Ovary (tissue), 9 donors: ENCODE measurements around the gene NCOA5. TPM values are rescaled to one million over a fixed set of nuclear protein-coding genes. Genes with fewer than 3 reads are reported as not detected.

ENCODE experiments used
- DNase-seq, 5 donors: peaks; one replicate each; pipeline ENCODE4 v3.0.0-alpha.2; 2019 to 2020
- H3K27ac ChIP-seq, 2 donors: fragments of 200-600 bp; one replicate each; pipeline versions ENCODE4 v1.5.1 to v1.8.0; 2019 to 2022
- H3K27me3 ChIP-seq: fragments of 200-600 bp; one replicate; pipeline ENCODE4 v1.8.0; 2022
- H3K36me3 ChIP-seq: fragments of 200-600 bp; sonication (generic); one replicate; pipeline ENCODE4 v1.5.1; 2019
- H3K4me1 ChIP-seq: one replicate; pipeline ENCODE4 v1.8.1; 2013; ENCODE audit warnings: mild to moderate bottlenecking, moderate library complexity; ENCODE audit not compliant: insufficient read depth
- H3K4me3 ChIP-seq: fragments of 200-600 bp; sonication (generic); one replicate; pipeline ENCODE4 v1.5.1; 2017
- H3K9me3 ChIP-seq, 2 donors: fragments of 200-600 bp in 1 of 2; sonication (generic) in 1 of 2; one replicate each; pipeline versions ENCODE4 v1.5.1 to v1.8.1; 2013 to 2019; ENCODE audit warnings: mild to moderate bottlenecking in 1 of 2, moderate library complexity in 1 of 2
- EP300 ChIP-seq: sonication (generic); formaldehyde crosslinking; IDR thresholded peaks from one replicate; pipeline ENCODE4 v1.6.1; 2017; ENCODE audit warnings: antibody characterized with exemption
- POLR2A ChIP-seq: fragments of 450-650 bp; IDR thresholded peaks from one replicate; pipeline ENCODE4 v1.6.1; 2017; ENCODE audit warnings: antibody characterized with exemption, mild to moderate bottlenecking, moderate library complexity
- WGBS, 3 donors: extraction: QIAGEN DNeasy Blood & Tissue Kit in 1 of 3; methylation state at CpG; one replicate each; pipeline versions ENCODE4 v1.1.5 to v1.1.7; 2013 to 2017; 5-methylcytosine and 5-hydroxymethylcytosine counted together
- intact Hi-C, 4 donors: fragments of 100-400 bp; cut with DNase I; formaldehyde crosslinking; loops; one replicate each; pipeline versions ENCODE4 v1.11.0 to v1.15.1; 2022 to 2023
- polyA plus RNA-seq, 2 donors: library from polyadenylated mRNA; stranded (reverse); fragments of 200-250 nt in 1 of 2; fragments of 350-450 nt in 1 of 2; fragmentation: Illumina TruSeq in 1 of 2; extraction: RNeasy Lipid Tissue Mini Kit (QIAGEN cat#74804) in 1 of 2; gene quantifications; one replicate each; pipeline ENCODE4 v1.2.3, GENCODE V29; 2013 to 2014
- total RNA-seq, 7 donors: library from RNA; depleted of rRNA in 2 of 7; stranded (reverse); fragments of >200 nt in 2 of 7; fragmentation: NEBNext Ultra II Directional in 3 of 7; extraction: Animal tissue kit (Norgen Biotek cat#: 25700) in 3 of 7; gene quantifications; one replicate each; pipeline versions ENCODE4 v1.1.0 to v1.2.4, GENCODE V29; 2016 to 2023
- TF ChIP-seq, protein P1 (sequence below), 3 donors: fragments of 450-650 bp in 2 of 3; fragments of 200-600 bp in 1 of 3; IDR thresholded peaks; one replicate each; pipeline versions ENCODE4 v1.5.1 to v1.8.0; 2016 to 2022; ENCODE audit warnings: antibody characterized with exemption in 3 of 3, mild to moderate bottlenecking in 1 of 3
- donor health status: DM: no; HTN: no; CAD: no; lungs with moderate emphysema.
- donor health status: DM: no; HTN: no; CAD: no.
- donor health status: Bipolar disorder and iron deficiency.
- donor health status: DM: yes; HTN: yes; CAD: no.
- donor health status: DM: no; HTN: no; CAD: no.
- donor health status: DM: yes; HTN: yes; CAD: no.

The NCOA5 gene
- total and polyA plus RNA-seq, 9 donors: 27.6 to 51.1 (median 35.6) TPM

DNA sequence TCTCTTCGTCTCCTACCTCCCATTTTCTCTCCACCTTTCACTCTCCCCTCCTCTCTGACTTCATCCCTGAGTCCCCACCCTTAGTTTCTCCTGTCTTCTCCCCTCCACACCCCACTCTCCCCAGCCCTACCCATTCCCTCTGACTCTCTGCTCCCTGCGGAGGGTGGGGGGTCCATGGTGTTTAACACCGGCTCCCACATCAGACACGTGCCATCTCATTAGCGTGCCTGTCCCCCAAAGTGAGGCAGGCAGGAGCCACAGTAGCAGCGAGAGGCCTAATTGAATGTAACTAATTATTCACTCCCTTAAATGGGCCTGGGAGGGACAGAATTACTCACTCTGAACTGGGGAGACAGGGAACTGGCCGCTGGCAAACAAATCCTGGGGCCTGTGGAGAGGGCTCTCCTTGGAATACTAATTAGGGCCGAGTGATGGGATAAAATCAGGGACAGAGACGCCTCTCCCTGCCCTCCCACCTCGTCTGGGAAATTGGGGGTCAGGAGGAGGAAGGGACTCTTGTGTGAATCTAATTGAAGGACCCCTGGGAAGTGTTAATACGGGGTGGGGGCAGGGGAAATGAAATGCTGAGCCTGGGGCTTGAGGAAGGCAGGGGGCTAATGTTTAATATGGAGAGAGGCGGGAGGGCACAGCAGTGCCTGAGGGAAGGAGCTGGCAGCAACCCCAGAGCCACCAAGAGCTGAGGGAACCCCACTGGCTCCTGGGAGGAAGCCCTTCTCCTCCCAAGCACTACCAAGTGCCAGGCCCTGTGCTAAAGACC lies 46.3 kb upstream of the NCOA5 start:
- TF ChIP-seq EP300: no peak
- TF ChIP-seq, protein P1, sequence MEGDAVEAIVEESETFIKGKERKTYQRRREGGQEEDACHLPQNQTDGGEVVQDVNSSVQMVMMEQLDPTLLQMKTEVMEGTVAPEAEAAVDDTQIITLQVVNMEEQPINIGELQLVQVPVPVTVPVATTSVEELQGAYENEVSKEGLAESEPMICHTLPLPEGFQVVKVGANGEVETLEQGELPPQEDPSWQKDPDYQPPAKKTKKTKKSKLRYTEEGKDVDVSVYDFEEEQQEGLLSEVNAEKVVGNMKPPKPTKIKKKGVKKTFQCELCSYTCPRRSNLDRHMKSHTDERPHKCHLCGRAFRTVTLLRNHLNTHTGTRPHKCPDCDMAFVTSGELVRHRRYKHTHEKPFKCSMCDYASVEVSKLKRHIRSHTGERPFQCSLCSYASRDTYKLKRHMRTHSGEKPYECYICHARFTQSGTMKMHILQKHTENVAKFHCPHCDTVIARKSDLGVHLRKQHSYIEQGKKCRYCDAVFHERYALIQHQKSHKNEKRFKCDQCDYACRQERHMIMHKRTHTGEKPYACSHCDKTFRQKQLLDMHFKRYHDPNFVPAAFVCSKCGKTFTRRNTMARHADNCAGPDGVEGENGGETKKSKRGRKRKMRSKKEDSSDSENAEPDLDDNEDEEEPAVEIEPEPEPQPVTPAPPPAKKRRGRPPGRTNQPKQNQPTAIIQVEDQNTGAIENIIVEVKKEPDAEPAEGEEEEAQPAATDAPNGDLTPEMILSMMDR (IDR thresholded peaks at IDR 0.05): no peak
- no peak for TF ChIP-seq POLR2A
- no peaks in the 10 kb centered on the region for H3K27me3 ChIP-seq
- H3K4me3 ChIP-seq: no peak overlapping the region
- intact Hi-C loops: loop anchor here in 2 of 4 donors (5.0 to 10.0 kb wide), 2 partner anchors 169 to 211 kb away; partner anchors contain the start of gene CDH22 (in 1 of the 2)
- no peaks in the 10 kb centered on the region for H3K9me3 ChIP-seq
- no peak for DNase-seq
- WGBS, 3 donors: 52 to 65% (median 56%) methylated on average over 12 of the region's 12 CpGs
- H3K4me1 ChIP-seq: peaks cover 3% of the 10 kb centered on the region
- H3K36me3 ChIP-seq: no peaks in the 10 kb centered on the region
- no peak overlapping the region for H3K27ac ChIP-seq

DNA sequence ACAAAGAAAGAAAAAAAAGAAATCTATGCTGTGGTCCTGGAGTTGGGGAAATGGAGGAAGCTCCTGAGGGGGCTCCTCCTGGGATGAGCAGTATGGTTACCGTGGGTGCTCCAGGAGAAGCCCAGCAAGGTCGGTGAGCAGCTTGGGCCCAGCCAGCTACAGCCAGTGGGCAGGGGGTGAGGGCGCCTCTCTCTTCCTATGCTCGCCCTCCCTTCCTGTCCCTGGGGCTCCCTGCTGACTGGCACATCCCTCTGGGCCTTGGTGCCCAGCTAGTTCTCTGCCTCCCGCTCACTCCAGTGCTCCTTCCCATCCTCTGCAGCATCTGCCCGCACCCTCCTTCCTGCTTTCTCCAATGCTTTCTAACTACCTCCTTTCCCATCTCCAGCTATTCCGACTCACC lies 45.0 kb upstream of the NCOA5 start:
- DNase-seq: no peak
- TF ChIP-seq, protein P1 (IDR thresholded peaks at IDR 0.05): no peak
- TF ChIP-seq POLR2A: no peak
- TF ChIP-seq EP300: no peak
- Histone ChIP-seq H3K36me3 (no peaks in the 10 kb centered on the region), H3K27me3 (no peaks in the 10 kb centered on the region), H3K4me3 (no peak overlapping the region), H3K4me1 (peaks cover 5% of the 10 kb centered on the region), H3K27ac (no peak overlapping the region), H3K9me3 (no peaks in the 10 kb centered on the region)
- intact Hi-C loops: loop anchor here in 3 of 4 donors (5.0 to 10.0 kb wide), 3 partner anchors 170 to 213 kb away; partner anchors contain the start of gene CDH22 (in 2 of the 3)
- 78 to 82% (median 80%) methylated on average over 7 of the region's 7 CpGs for WGBS, 3 donors

DNA sequence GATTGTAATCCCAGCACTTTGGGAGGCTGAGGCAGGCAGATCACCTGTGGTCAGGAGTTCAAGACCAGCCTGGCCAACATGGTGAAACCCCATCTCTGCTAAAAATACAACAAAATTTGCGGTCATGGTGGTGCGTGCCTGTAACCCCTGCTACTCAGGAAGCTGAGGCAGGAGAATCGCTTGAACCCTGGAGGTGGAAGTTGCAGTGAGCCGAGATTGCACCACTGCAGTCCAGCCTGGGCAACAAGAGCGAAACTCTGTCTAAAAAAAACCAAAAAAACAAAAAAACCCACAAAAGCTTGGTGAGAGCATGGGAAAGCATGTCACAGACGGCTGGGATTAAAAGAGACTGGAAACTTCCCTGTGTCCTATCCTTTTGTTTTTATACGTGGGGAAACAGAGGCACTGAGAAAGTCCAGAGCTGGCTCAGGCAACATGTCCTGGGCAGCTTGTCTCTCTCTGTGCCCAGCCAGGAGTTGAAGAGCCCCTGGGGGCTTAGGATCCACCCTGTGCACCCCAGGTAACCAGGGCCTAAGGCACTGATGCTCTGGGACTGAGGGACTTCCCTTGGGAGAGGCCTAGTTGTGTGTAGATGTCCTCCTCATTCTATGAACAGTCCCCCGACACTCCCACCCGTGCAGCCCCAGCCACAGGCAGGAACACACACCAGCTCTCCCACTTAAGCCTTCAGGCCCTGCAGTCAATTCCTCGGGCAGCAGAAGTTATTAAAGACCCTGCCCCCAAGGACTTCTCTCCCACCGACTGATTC lies 44.3 kb upstream of the NCOA5 start:
- intact Hi-C loops: loop anchor here in 3 of 4 donors (5.0 to 10.0 kb wide), 3 partner anchors 171 to 213 kb away; partner anchors contain the start of gene CDH22 (in 2 of the 3)
- no peak overlapping the region for H3K27ac ChIP-seq
- no peak overlapping the region for H3K4me3 ChIP-seq
- no peaks in the 10 kb centered on the region for H3K27me3 ChIP-seq
- DNase-seq: no peak
- no peaks in the 10 kb centered on the region for H3K36me3 ChIP-seq
- 67 to 71% (median 70%) methylated on average over 11 of the region's 11 CpGs for WGBS, 3 donors
- H3K4me1 ChIP-seq: peaks cover 5% of the 10 kb centered on the region
- no peaks in the 10 kb centered on the region for H3K9me3 ChIP-seq
- TF ChIP-seq, protein P1 (IDR thresholded peaks at IDR 0.05): no peak

DNA sequence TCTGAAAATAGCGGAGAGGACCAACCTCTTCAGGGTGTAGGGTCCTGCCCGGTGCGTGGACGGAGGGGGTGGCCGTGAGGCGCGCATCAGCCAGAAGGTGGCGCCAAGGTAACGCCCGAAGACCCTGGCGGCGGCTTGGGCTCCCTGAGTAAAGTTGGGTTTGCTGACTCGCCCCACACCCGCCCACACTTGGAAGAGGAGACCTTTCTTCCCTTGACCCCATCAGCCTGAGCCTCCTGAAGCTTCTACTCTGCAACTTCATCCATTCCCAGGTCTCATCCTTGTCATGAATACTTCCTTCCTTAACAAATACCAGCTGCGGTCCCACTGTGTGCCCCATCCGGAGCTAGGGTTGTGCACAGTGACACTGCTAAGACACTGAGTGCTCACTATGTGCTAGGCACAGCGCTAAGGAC lies 43.0 kb upstream of the NCOA5 start:
- no peaks in the 10 kb centered on the region for H3K36me3 ChIP-seq
- no peak overlapping the region for H3K4me3 ChIP-seq
- peak; percentile 69 to 88 (median 73) for DNase-seq
- H3K27me3 ChIP-seq: no peaks in the 10 kb centered on the region
- TF ChIP-seq, protein P1 (IDR thresholded peaks at IDR 0.05): peak; percentile 57 to 81 (median 78)
- no peak for TF ChIP-seq POLR2A
- H3K9me3 ChIP-seq: no peaks in the 10 kb centered on the region
- H3K27ac ChIP-seq: no peak overlapping the region
- peaks cover 5% of the 10 kb centered on the region for H3K4me1 ChIP-seq
- WGBS, 3 donors: 13 to 14% (median 13%) methylated on average over 17 of the region's 17 CpGs
- intact Hi-C loops: loop anchor here in 3 of 4 donors (5.0 to 10.0 kb wide), 3 partner anchors 172 to 215 kb away; partner anchors contain the start of gene CDH22 (in 2 of the 3)
